HepG2 (cell line): ENCODE results near the gene ADCY9. TPM values are rescaled to one million over a fixed set of nuclear protein-coding genes. Genes with fewer than 3 reads are reported as not detected.

Experiments used
- ATF7 ChIP-seq, 2 experiments: fragments of 450-650 bp in 1 of 2; sonication (generic) in 1 of 2; formaldehyde crosslinking in 1 of 2; IDR thresholded peaks; 2 replicates each; pipeline versions ENCODE4 v1.4.0 to v1.6.1; 2016 to 2020; ENCODE audit warnings: antibody characterized with exemption in 1 of 2, mild to moderate bottlenecking in 1 of 2, missing genetic modification reagents in 1 of 2
- ELF4 ChIP-seq: sonication (generic); formaldehyde crosslinking; IDR thresholded peaks from 2 replicates; pipeline ENCODE4 v1.5.0; 2020; ENCODE audit warnings: missing genetic modification reagents, mild to moderate bottlenecking, moderate library complexity, borderline replicate concordance
- PCBP2 ChIP-seq: fragments of 200-400 bp; formaldehyde crosslinking; optimal IDR thresholded peaks from 2 replicates; pipeline ENCODE3; 2018; ENCODE audit warnings: low read length, low read depth; ENCODE audit not compliant: poor library complexity, severe bottlenecking
- ZNF552 ChIP-seq: sonication (generic); formaldehyde crosslinking; IDR thresholded peaks from 2 replicates; pipeline ENCODE4 v1.9.0; 2022; ENCODE audit warnings: missing genetic modification reagents, mild to moderate bottlenecking, borderline replicate concordance
- ZNF703 ChIP-seq: sonication (generic); formaldehyde crosslinking; IDR thresholded peaks from 2 replicates; pipeline ENCODE4 v1.5.1; 2020; ENCODE audit warnings: missing genetic modification reagents, mild to moderate bottlenecking, moderate library complexity, borderline replicate concordance
- polyA plus RNA-seq, 8 experiments: library from polyadenylated mRNA; depleted of rRNA in 3 of 8; stranded (reverse) in 7 of 8; unstranded in 1 of 8; fragments of >200 nt; fragmentation: Illumina TruSeq in 4 of 8; extraction: Trizol in 4 of 8; gene quantifications; 2 replicates each; pipeline versions ENCODE4 v1.2.1 to v1.2.3, GENCODE V29; 2011 to 2016; ENCODE audit warnings: low read depth in 4 of 8, missing spikeins in 1 of 8, mixed read lengths in 1 of 8; ENCODE audit not compliant: insufficient read depth in 1 of 8
- total RNA-seq, 5 experiments: library from RNA; depleted of rRNA; stranded (reverse); fragments of >200 nt; fragmentation: Illumina TruSeq; extraction: Trizol; gene quantifications; 2 replicates each; pipeline ENCODE4 v1.2.3, GENCODE V29; 2016; ENCODE audit warnings: low read depth in 1 of 5
- TF ChIP-seq, protein P1 (sequence below): sonication (generic); formaldehyde crosslinking; IDR thresholded peaks from 2 replicates; pipeline ENCODE4 v1.4.0; 2020; ENCODE audit warnings: missing genetic modification reagents
- TF ChIP-seq, protein P2 (sequence below): sonication (generic); formaldehyde crosslinking; IDR thresholded peaks from 2 replicates; pipeline ENCODE4 v1.8.0; 2022; ENCODE audit warnings: low read depth, missing genetic modification reagents
- TF ChIP-seq, protein P3 (sequence below): sonication (generic); formaldehyde crosslinking; IDR thresholded peaks from 2 replicates; pipeline ENCODE4 v1.9.0; 2021; ENCODE audit warnings: missing genetic modification reagents, borderline replicate concordance
- TF ChIP-seq, protein P4 (sequence below): sonication (generic); formaldehyde crosslinking; IDR thresholded peaks from 2 replicates; pipeline ENCODE4 v1.4.0; 2020; ENCODE audit warnings: missing genetic modification reagents
- TF ChIP-seq, protein P5 (sequence below): sonication (generic); formaldehyde crosslinking; IDR thresholded peaks from 2 replicates; pipeline ENCODE4 v1.5.1; 2020; ENCODE audit warnings: missing genetic modification reagents, mild to moderate bottlenecking, borderline replicate concordance
- TF ChIP-seq, protein P6 (sequence below): sonication (generic); formaldehyde crosslinking; IDR thresholded peaks from 2 replicates; pipeline ENCODE4 v1.5.0; 2020; ENCODE audit warnings: mild to moderate bottlenecking, missing genetic modification reagents
- TF ChIP-seq, protein P7 (sequence below), 2 experiments: sonication (generic) in 1 of 2; formaldehyde crosslinking in 1 of 2; IDR thresholded peaks; 2 replicates each; pipeline versions ENCODE4 v1.4.0 to v1.6.1; 2018 to 2020; ENCODE audit warnings: missing genetic modification reagents in 2 of 2, borderline replicate concordance in 1 of 2, low read depth in 1 of 2, mild to moderate bottlenecking in 1 of 2, missing biosample characterization in 1 of 2

ADCY9 gene
- total and polyA plus RNA-seq, 2 of the 13 experiments (the other 11 are each of a cell fraction or from before 2014, with no cell fraction given), result 11.2 to 13.9 TPM

DNA sequence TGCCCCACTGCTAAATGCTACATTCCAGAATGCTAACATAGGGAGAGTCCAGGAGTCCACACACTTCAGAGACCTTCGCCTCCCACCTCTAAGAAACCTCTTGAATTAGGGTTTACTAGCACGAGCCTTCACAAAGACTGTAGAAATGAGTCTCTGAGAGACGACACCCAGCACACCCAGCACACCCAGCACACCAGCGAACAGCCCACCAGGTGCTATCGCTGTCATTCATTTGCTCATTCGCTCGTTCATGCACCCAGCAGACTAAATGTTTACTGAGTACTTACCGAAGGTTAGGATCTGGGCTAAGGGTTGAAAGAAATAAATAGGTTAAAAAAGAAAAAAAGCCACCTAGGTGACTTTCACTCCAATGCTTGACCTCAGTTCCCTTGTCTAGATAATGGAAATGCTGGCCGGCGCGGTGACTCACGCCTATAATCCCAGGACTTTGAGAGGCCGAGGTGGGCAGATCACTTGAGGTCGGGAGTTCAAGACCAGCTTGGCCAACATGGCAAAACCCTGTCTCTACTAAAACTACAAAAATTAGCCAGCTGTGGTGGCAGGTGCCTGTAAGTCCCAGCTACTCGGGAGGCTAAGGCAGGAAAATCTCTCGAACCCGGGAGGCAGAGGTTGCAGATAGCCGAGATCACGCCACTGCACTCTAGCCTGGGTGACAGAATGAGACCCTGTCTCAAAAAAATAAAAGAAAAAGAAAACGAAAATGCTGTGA lies 100.8 kb downstream of the ADCY9 start (continued):
- TF ChIP-seq, protein P1, sequence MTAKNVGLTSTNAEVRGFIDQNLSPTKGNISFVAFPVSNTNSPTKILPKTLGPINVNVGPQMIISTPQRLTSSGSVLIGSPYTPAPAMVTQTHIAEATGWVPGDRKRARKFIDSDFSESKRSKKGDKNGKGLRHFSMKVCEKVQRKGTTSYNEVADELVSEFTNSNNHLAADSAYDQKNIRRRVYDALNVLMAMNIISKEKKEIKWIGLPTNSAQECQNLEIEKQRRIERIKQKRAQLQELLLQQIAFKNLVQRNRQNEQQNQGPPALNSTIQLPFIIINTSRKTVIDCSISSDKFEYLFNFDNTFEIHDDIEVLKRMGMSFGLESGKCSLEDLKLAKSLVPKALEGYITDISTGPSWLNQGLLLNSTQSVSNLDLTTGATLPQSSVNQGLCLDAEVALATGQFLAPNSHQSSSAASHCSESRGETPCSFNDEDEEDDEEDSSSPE (CRISPR knock-in tag), result no peak
- TF ChIP-seq, protein P2, sequence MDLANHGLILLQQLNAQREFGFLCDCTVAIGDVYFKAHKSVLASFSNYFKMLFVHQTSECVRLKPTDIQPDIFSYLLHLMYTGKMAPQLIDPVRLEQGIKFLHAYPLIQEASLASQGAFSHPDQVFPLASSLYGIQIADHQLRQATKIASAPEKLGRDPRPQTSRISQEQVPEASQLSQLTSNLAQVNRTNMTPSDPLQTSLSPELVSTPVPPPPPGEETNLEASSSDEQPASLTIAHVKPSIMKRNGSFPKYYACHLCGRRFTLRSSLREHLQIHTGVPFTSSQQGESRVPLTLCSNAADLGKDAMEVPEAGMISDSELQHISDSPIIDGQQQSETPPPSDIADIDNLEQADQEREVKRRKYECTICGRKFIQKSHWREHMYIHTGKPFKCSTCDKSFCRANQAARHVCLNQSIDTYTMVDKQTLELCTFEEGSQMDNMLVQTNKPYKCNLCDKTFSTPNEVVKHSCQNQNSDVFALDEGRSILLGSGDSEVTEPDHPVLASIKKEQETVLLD (CRISPR knock-in tag), result no peak
- TF ChIP-seq ZNF552 (CRISPR knock-in tag) (no peak), ELF4 (CRISPR knock-in tag) (peak; percentile 36; the same call in 1 of the 2 replicates), ATF7 (IDR thresholded peaks at IDR 0.05) (no peak), ATF7 (CRISPR knock-in tag; IDR thresholded peaks at IDR 0.05) (no peak; the same call in 1 of the 2 replicates), PCBP2 (no peak), ZNF703 (CRISPR knock-in tag) (no peak)
- TF ChIP-seq, protein P3, sequence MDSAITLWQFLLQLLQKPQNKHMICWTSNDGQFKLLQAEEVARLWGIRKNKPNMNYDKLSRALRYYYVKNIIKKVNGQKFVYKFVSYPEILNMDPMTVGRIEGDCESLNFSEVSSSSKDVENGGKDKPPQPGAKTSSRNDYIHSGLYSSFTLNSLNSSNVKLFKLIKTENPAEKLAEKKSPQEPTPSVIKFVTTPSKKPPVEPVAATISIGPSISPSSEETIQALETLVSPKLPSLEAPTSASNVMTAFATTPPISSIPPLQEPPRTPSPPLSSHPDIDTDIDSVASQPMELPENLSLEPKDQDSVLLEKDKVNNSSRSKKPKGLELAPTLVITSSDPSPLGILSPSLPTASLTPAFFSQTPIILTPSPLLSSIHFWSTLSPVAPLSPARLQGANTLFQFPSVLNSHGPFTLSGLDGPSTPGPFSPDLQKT (CRISPR knock-in tag), result no peak
- TF ChIP-seq, protein P4, sequence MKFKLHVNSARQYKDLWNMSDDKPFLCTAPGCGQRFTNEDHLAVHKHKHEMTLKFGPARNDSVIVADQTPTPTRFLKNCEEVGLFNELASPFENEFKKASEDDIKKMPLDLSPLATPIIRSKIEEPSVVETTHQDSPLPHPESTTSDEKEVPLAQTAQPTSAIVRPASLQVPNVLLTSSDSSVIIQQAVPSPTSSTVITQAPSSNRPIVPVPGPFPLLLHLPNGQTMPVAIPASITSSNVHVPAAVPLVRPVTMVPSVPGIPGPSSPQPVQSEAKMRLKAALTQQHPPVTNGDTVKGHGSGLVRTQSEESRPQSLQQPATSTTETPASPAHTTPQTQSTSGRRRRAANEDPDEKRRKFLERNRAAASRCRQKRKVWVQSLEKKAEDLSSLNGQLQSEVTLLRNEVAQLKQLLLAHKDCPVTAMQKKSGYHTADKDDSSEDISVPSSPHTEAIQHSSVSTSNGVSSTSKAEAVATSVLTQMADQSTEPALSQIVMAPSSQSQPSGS, result no peak
- TF ChIP-seq, protein P5, sequence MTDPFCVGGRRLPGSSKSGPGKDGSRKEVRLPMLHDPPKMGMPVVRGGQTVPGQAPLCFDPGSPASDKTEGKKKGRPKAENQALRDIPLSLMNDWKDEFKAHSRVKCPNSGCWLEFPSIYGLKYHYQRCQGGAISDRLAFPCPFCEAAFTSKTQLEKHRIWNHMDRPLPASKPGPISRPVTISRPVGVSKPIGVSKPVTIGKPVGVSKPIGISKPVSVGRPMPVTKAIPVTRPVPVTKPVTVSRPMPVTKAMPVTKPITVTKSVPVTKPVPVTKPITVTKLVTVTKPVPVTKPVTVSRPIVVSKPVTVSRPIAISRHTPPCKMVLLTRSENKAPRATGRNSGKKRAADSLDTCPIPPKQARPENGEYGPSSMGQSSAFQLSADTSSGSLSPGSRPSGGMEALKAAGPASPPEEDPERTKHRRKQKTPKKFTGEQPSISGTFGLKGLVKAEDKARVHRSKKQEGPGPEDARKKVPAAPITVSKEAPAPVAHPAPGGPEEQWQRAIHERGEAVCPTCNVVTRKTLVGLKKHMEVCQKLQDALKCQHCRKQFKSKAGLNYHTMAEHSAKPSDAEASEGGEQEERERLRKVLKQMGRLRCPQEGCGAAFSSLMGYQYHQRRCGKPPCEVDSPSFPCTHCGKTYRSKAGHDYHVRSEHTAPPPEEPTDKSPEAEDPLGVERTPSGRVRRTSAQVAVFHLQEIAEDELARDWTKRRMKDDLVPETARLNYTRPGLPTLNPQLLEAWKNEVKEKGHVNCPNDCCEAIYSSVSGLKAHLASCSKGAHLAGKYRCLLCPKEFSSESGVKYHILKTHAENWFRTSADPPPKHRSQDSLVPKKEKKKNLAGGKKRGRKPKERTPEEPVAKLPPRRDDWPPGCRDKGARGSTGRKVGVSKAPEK (CRISPR knock-in tag), result no peak
- TF ChIP-seq, protein P6, sequence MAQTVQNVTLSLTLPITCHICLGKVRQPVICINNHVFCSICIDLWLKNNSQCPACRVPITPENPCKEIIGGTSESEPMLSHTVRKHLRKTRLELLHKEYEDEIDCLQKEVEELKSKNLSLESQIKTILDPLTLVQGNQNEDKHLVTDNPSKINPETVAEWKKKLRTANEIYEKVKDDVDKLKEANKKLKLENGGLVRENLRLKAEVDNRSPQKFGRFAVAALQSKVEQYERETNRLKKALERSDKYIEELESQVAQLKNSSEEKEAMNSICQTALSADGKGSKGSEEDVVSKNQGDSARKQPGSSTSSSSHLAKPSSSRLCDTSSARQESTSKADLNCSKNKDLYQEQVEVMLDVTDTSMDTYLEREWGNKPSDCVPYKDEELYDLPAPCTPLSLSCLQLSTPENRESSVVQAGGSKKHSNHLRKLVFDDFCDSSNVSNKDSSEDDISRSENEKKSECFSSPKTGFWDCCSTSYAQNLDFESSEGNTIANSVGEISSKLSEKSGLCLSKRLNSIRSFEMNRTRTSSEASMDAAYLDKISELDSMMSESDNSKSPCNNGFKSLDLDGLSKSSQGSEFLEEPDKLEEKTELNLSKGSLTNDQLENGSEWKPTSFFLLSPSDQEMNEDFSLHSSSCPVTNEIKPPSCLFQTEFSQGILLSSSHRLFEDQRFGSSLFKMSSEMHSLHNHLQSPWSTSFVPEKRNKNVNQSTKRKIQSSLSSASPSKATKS, result no peak
- TF ChIP-seq, protein P7, sequence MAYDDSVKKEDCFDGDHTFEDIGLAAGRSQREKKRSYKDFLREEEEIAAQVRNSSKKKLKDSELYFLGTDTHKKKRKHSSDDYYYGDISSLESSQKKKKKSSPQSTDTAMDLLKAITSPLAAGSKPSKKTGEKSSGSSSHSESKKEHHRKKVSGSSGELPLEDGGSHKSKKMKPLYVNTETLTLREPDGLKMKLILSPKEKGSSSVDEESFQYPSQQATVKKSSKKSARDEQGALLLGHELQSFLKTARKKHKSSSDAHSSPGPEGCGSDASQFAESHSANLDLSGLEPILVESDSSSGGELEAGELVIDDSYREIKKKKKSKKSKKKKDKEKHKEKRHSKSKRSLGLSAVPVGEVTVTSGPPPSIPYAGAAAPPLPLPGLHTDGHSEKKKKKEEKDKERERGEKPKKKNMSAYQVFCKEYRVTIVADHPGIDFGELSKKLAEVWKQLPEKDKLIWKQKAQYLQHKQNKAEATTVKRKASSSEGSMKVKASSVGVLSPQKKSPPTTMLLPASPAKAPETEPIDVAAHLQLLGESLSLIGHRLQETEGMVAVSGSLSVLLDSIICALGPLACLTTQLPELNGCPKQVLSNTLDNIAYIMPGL (CRISPR knock-in tag; IDR thresholded peaks at IDR 0.05; ENCODE audit: borderline replicate concordance in 1 of 2, low read depth in 1 of 2), result peak in 1 of 2 experiments; percentile 64; a peak in 2 of 4 replicates
